K562 (cell line): ENCODE results near the gene ITGB2. TPM values are rescaled to one million over a fixed set of nuclear protein-coding genes. Genes with fewer than 3 reads are reported as not detected.
A peak's percentile ranks its signal among the peaks of the same experiment; 100 is the strongest.

Experiments used
- BMI1 ChIP-seq: fragments of 150-350 bp; IDR thresholded peaks from 2 replicates; pipeline ENCODE4 v1.6.1; 2014; ENCODE audit warnings: low read length
- BRCA1 ChIP-seq, 2 experiments: fragments of 450-650 bp in 1 of 2; sonication (generic) in 1 of 2; formaldehyde crosslinking in 1 of 2; IDR thresholded peaks; 2 replicates each; pipeline versions ENCODE4 v1.5.0 to v1.6.1; 2017 to 2020; ENCODE audit warnings: mild to moderate bottlenecking in 1 of 2, missing genetic modification reagents in 1 of 2
- C11orf30 ChIP-seq: fragments of 450-650 bp; IDR thresholded peaks from 2 replicates; pipeline ENCODE4 v1.6.1; 2016; ENCODE audit warnings: low read depth, mild to moderate bottlenecking
- CREB1 ChIP-seq, 2 experiments: sonication (generic) in 1 of 2; formaldehyde crosslinking in 1 of 2; IDR thresholded peaks; 2 replicates each; pipeline versions ENCODE4 v1.6.1 to v1.8.0; 2012 to 2022; ENCODE audit warnings: inconsistent platforms in 1 of 2, mild to moderate bottlenecking in 1 of 2, missing genetic modification reagents in 1 of 2, moderate library complexity in 1 of 2
- ESRRA ChIP-seq: fragments of 450-650 bp; IDR thresholded peaks from 2 replicates; pipeline ENCODE4 v1.6.1; 2014; ENCODE audit warnings: low read depth, mild to moderate bottlenecking, moderate library complexity, borderline replicate concordance
- GTF2F1 ChIP-seq: IDR thresholded peaks from 2 replicates; pipeline ENCODE4 v1.6.1; 2011; ENCODE audit warnings: low read depth, low read length, improper control_type of control experiment
- HNRNPLL ChIP-seq: fragments of 200-400 bp; formaldehyde crosslinking; IDR thresholded peaks from 2 replicates; pipeline ENCODE4 v1.6.1; 2017; ENCODE audit warnings: low read length, low read depth, mild to moderate bottlenecking; ENCODE audit not compliant: poor library complexity, severe bottlenecking
- MAFG ChIP-seq: fragments of 450-650 bp; conservative IDR thresholded peaks from 2 replicates; pipeline ENCODE4 v1.6.1; 2016; ENCODE audit warnings: missing genetic modification characterization, missing compliant biosample characterization
- MED1 ChIP-seq: sonication (generic); formaldehyde crosslinking; IDR thresholded peaks from 2 replicates; pipeline ENCODE4 v1.8.1; 2023; ENCODE audit warnings: missing genetic modification reagents, borderline replicate concordance
- OTX1 ChIP-seq: fragments of 450-650 bp; formaldehyde crosslinking; IDR thresholded peaks from 2 replicates; pipeline ENCODE4 v1.4.0; 2022; ENCODE audit warnings: mild to moderate bottlenecking
- PHB ChIP-seq: fragments of 250-450 bp; sonication (Bioruptor Pico); IDR thresholded peaks from 2 replicates; pipeline ENCODE4 v1.5.0; 2021
- RBM17 ChIP-seq: fragments of 200-400 bp; formaldehyde crosslinking; IDR thresholded peaks from 2 replicates; pipeline ENCODE4 v1.6.1; 2017; ENCODE audit warnings: low read depth, mild to moderate bottlenecking, low read length, borderline replicate concordance
- RBM39 ChIP-seq: fragments of 200-400 bp; formaldehyde crosslinking; optimal IDR thresholded peaks from 2 replicates; pipeline ENCODE3; 2018; ENCODE audit warnings: low read depth, low read length
- SIRT6 ChIP-seq: IDR thresholded peaks from one replicate; pipeline ENCODE4 v1.6.1; 2012; ENCODE audit warnings: low read depth, mild to moderate bottlenecking, control low read depth, inconsistent platforms, low read length, moderate library complexity
- SNRNP70 ChIP-seq: fragments of 200-400 bp; formaldehyde crosslinking; optimal IDR thresholded peaks from 2 replicates; pipeline ENCODE3; 2017; ENCODE audit warnings: low read depth, low read length
- TCF15 ChIP-seq: fragments of 250-450 bp; sonication (Bioruptor Pico); IDR thresholded peaks from 2 replicates; pipeline ENCODE4 v1.8.0; 2022; ENCODE audit warnings: moderate library complexity, mild to moderate bottlenecking, inconsistent platforms
- TRIM24 ChIP-seq, 2 experiments: fragments of 450-650 bp; IDR thresholded peaks; 2 replicates each; pipeline ENCODE4 v1.6.1; 2016
- ZNF121 ChIP-seq: sonication (generic); formaldehyde crosslinking; conservative IDR thresholded peaks from 2 replicates; pipeline ENCODE4 v1.8.0; 2022; ENCODE audit warnings: missing genetic modification reagents
- ZNF143 ChIP-seq: sonication (generic); formaldehyde crosslinking; IDR thresholded peaks from 2 replicates; pipeline ENCODE4 v1.9.0; 2022; ENCODE audit warnings: mild to moderate bottlenecking, missing genetic modification reagents
- ZNF175 ChIP-seq: fragments of 200-800 bp; sonication (Bioruptor generic); IDR thresholded peaks from 2 replicates; pipeline ENCODE4 v1.6.1; 2016; ENCODE audit warnings: low read depth, mild to moderate bottlenecking, missing genetic modification characterization, missing compliant biosample characterization
- ZNF263 ChIP-seq: sonication (generic); formaldehyde crosslinking; IDR thresholded peaks from 2 replicates; pipeline ENCODE4 v1.8.0; 2022; ENCODE audit warnings: mild to moderate bottlenecking, missing genetic modification reagents, borderline replicate concordance
- ZNF274 ChIP-seq: IDR thresholded peaks from 2 replicates; pipeline ENCODE4 v1.6.1; 2011; ENCODE audit warnings: low read depth, mild to moderate bottlenecking, low read length, moderate library complexity, borderline replicate concordance
- polyA plus RNA-seq, 8 experiments: library from polyadenylated mRNA; depleted of rRNA in 4 of 8; stranded (reverse) in 5 of 8; unstranded in 3 of 8; fragments of >200 nt; fragmentation: Nextera tagmentation in 2 of 8; fragmentation: Illumina TruSeq in 1 of 8; extraction: Ambion mirVana in 2 of 8; extraction: Trizol in 1 of 8; gene quantifications; 2 replicates each; pipeline versions ENCODE4 v1.2.1 to v1.2.3, GENCODE V29; 2011 to 2014; ENCODE audit warnings: inconsistent platforms in 1 of 8, missing spikeins in 1 of 8
- total RNA-seq, 7 experiments: library from RNA; depleted of rRNA in 6 of 7; stranded (reverse); fragments of >200 nt in 6 of 7; fragmentation: Illumina TruSeq in 2 of 7; extraction: Trizol in 2 of 7; gene quantifications; 2 replicates each; pipeline versions ENCODE4 v1.2.1 to v1.2.3, GENCODE V29; 2011 to 2021; ENCODE audit warnings: low replicate concordance in 1 of 7
- TF ChIP-seq, protein P1 (sequence below): fragments of 450-650 bp; IDR thresholded peaks from 2 replicates; pipeline ENCODE4 v1.6.1; 2016; ENCODE audit warnings: missing biosample characterization, missing genetic modification characterization
- TF ChIP-seq, protein P2 (sequence below): sonication (generic); formaldehyde crosslinking; IDR thresholded peaks from 2 replicates; pipeline ENCODE4 v1.9.0; 2022; ENCODE audit warnings: mild to moderate bottlenecking, missing genetic modification reagents
- TF ChIP-seq, protein P3 (sequence below): fragments of 450-650 bp; formaldehyde crosslinking; IDR thresholded peaks from 2 replicates; pipeline ENCODE4 v1.4.0; 2020; ENCODE audit warnings: mild to moderate bottlenecking

ITGB2 gene
- total and polyA plus RNA-seq, 9 of the 15 experiments (the other 6 are each of a cell fraction or from before 2014, with no cell fraction given): 0.07 to 1.3 (median 0.51) TPM; not detected in 2

DNA sequence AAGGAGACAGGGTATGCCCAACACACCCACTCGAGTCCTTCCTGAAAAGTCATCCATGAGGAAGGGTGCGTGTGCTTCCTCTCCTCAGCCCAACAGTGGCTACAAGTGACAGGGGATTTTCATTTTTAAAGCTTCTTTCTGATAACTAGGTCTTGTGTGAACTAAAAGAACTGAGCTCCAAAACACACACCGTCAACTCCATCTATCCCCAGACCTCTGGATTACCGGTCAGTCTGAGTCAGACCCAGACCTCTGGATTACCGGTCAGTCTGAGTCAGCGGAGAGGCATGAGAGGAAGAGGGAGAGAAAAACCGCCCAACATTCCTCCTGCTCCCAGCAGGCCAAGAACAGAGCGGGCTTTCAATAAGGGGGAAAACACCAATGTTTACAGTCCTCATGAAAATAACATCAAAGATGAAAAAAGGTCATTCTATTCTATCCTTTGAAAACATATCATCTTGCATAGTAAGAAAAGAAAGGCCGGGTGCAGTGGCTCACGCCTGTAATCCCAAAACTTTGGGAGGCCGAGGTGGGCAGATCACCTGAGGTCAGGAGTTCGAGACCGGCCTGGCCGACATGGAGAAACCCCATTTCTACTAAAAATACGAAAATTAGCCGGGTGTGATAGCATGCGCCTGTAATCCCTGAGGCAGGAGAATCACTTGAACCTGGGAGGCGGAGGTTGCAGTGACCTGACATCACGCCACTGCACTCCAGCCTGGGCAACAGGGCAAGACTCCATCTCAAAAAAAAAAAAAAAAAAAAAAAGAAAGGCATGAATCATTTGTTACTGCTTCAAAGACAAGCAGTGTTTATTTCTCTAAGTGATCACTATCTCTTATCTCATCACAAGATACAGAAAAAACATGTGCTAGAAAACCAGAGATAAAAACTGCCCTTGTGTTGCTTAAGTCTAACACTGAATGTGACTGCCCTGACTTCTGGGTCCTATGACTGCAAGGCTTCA, 50.6 kb downstream of the ITGB2 start (continued):
- TF ChIP-seq ZNF175 (CRISPR knock-in tag): peak; percentile 17; the same call in 1 of the 2 replicates
- no peak for TF ChIP-seq GTF2F1
- TF ChIP-seq MAFG (tag): no peak
- TF ChIP-seq ESRRA: no peak
- TF ChIP-seq C11orf30: peak; percentile 10; the same call in 1 of the 2 replicates
- no peak for TF ChIP-seq ZNF274
- TF ChIP-seq TCF15 (CRISPR knock-in tag): no peak
- TF ChIP-seq, protein P1, sequence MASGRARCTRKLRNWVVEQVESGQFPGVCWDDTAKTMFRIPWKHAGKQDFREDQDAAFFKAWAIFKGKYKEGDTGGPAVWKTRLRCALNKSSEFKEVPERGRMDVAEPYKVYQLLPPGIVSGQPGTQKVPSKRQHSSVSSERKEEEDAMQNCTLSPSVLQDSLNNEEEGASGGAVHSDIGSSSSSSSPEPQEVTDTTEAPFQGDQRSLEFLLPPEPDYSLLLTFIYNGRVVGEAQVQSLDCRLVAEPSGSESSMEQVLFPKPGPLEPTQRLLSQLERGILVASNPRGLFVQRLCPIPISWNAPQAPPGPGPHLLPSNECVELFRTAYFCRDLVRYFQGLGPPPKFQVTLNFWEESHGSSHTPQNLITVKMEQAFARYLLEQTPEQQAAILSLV (tag): no peak
- no peak for TF ChIP-seq HNRNPLL
- TF ChIP-seq PHB: no peak
- no peak for TF ChIP-seq OTX1
- no peak for TF ChIP-seq CREB1 (IDR thresholded peaks at IDR 0.05)
- 0 out of 2 replicates have a peak, but pooled peaks have one; percentile 23 for TF ChIP-seq CREB1 (CRISPR knock-in tag; IDR thresholded peaks at IDR 0.05)
- TF ChIP-seq, protein P2, sequence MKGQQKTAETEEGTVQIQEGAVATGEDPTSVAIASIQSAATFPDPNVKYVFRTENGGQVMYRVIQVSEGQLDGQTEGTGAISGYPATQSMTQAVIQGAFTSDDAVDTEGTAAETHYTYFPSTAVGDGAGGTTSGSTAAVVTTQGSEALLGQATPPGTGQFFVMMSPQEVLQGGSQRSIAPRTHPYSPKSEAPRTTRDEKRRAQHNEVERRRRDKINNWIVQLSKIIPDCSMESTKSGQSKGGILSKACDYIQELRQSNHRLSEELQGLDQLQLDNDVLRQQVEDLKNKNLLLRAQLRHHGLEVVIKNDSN (CRISPR knock-in tag): no peak
- TF ChIP-seq SIRT6: no peak
- no peak for TF ChIP-seq RBM17
- no peak for TF ChIP-seq BRCA1 (IDR thresholded peaks at IDR 0.05)
- no peak for TF ChIP-seq BRCA1 (CRISPR knock-in tag; IDR thresholded peaks at IDR 0.05)
- no peak for TF ChIP-seq ZNF143
- no peak for TF ChIP-seq ZNF263
- no peak for TF ChIP-seq BMI1
- TF ChIP-seq TRIM24 (IDR thresholded peaks at IDR 0.05): no peak
- no peak for TF ChIP-seq SNRNP70
- no peak for TF ChIP-seq RBM39
- TF ChIP-seq ZNF121 (CRISPR knock-in tag): peak; percentile 53; the same call in 1 of the 2 replicates
- TF ChIP-seq, protein P3, sequence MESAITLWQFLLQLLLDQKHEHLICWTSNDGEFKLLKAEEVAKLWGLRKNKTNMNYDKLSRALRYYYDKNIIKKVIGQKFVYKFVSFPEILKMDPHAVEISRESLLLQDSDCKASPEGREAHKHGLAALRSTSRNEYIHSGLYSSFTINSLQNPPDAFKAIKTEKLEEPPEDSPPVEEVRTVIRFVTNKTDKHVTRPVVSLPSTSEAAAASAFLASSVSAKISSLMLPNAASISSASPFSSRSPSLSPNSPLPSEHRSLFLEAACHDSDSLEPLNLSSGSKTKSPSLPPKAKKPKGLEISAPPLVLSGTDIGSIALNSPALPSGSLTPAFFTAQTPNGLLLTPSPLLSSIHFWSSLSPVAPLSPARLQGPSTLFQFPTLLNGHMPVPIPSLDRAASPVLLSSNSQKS (CRISPR knock-in tag): no peak
- no peak for TF ChIP-seq MED1 (CRISPR knock-in tag)
